Stimulated activated naive CD8-positive, alpha-beta T cell treated with anti-CD3 and anti-CD28 coated beads, Interleukin-15, amount 100 ng/mL, for 72 hours (primary cell): ENCODE data around the gene ADAP1.
"Not testable (repeated sequence)": the region's sequence is repeated elsewhere in the genome, so short reads cannot be mapped to it uniquely, and the experiment has no call there.

Source experiments
- ATAC-seq: fragments of 150-1000 bp; cut with Tn5 transposase; 2 replicates; pipeline ENCODE4 v1.10.0; 2021; ENCODE audit warnings: mild to moderate bottlenecking, moderate library complexity
- DNase-seq, 2 donors: peaks; one replicate each; pipeline ENCODE4 v3.0.0; 2021 to 2022
- H3K27ac Mint-ChIP-seq, 2 donors: one replicate each; pipeline ENCODE4 v1.8.0; 2022; ENCODE audit warnings: mild to moderate bottlenecking in 2 of 2, mixed read lengths in 2 of 2, moderate library complexity in 2 of 2
- H3K27me3 Mint-ChIP-seq: one replicate; pipeline ENCODE4 v1.8.0; 2022; ENCODE audit warnings: mixed read lengths
- H3K4me1 Mint-ChIP-seq: one replicate; pipeline ENCODE4 v1.8.0; 2022; ENCODE audit warnings: mild to moderate bottlenecking, mixed read lengths
- H3K4me3 Mint-ChIP-seq, 2 donors: one replicate each; pipeline ENCODE4 v1.8.0; 2022; ENCODE audit warnings: mild to moderate bottlenecking in 2 of 2, mixed read lengths in 2 of 2, moderate library complexity in 1 of 2
- H3K9me3 Mint-ChIP-seq, 2 donors: one replicate each; pipeline ENCODE4 v1.8.0; 2022; ENCODE audit warnings: mixed read lengths in 2 of 2

ADAP1 gene

DNA sequence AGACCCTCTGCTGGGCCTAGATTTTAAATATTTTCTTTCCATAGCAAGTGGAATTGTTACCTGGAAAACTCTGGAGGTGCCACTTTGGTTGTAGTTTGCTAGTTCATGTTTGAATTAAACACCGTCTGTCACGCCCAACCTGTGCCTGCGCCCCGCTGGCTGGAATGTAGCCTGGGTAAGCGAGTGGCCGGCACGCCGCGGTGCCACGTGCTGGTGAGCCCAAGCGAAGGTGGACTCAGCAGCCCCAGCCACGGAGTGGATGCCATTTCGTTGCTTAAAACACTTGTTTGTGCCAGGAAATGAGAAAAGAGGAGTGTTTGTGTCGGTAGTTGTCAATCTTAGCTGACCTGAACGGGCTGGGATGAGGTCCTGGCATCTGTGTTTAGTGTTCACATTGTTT is 75.4 kb downstream of the ADAP1 start:
- Mint-ChIP-seq H3K4me3 (no peak overlapping the region), H3K4me1 (peaks cover 37% of the 10 kb centered on the region), H3K27ac (no peak overlapping the region), H3K9me3 (no peaks in the 10 kb centered on the region), H3K27me3 (no peaks in the 10 kb centered on the region)
- DNase-seq (no peak), ATAC-seq (no peak)

- peaks cover 40% of the 10 kb centered on the region for H3K4me1 Mint-ChIP-seq
- no peak for ATAC-seq
Measured at GRCh38 chr7:877312-878232, 76.9 kb downstream of the ADAP1 start.

DNA sequence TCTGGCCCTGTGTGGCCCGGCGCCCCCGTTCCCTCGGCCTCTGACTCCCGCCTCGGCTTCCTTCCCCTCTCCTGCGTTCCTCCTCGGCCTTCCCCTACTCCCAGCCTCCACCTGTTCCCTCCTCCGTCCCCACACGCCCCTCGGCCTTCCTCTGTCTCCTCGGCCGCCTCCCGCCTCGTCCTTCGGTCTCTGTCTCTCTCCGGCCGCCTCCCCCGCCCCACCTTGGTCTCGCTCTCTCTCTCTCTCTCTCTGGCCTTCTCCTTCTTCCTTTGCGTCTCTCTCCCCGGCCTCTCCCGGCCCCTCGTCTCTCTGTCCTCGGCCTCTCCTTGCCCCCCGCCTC is 77.5 kb downstream of the ADAP1 start:
- H3K27ac Mint-ChIP-seq = peak overlapping the region; percentile 96 to 97
- peak; percentile 36 for ATAC-seq
- DNase-seq = no peak
- H3K9me3 Mint-ChIP-seq = no peaks in the 10 kb centered on the region
- H3K4me1 Mint-ChIP-seq = peaks cover 36% of the 10 kb centered on the region
- H3K4me3 Mint-ChIP-seq = peak overlapping the region; percentile 89 to 98
- no peaks in the 10 kb centered on the region for H3K27me3 Mint-ChIP-seq

More at GRCh38 chr7:877312-878232, 76.9 kb downstream of the ADAP1 start:
- H3K27ac Mint-ChIP-seq = peak overlapping the region; percentile 96 to 97
- H3K4me3 Mint-ChIP-seq = peak overlapping the region; percentile 89 to 98
- H3K27me3 Mint-ChIP-seq = no peaks in the 10 kb centered on the region
- no peak for DNase-seq
- H3K9me3 Mint-ChIP-seq = no peaks in the 10 kb centered on the region

GRCh38 chr7:876077-876971 is 78.2 kb downstream of the ADAP1 start, which contains the start of gene GET4:
GET4 (plus strand) TSS chr7:876554; CDS start chr7:876646, 92 bp downstream.
- Mint-ChIP-seq H3K4me3 (peak within 1 kb of the TSS; percentile 89 to 98), H3K4me1 (peaks cover 33% of the 10 kb centered on the region), H3K9me3 (no peaks in the 10 kb centered on the region), H3K27ac (peak within 1 kb of the TSS; percentile 96 to 97), H3K27me3 (no peaks in the 10 kb centered on the region)
- peak; percentile 87 for ATAC-seq
- DNase-seq = peak; percentile 98 to 99

DNA sequence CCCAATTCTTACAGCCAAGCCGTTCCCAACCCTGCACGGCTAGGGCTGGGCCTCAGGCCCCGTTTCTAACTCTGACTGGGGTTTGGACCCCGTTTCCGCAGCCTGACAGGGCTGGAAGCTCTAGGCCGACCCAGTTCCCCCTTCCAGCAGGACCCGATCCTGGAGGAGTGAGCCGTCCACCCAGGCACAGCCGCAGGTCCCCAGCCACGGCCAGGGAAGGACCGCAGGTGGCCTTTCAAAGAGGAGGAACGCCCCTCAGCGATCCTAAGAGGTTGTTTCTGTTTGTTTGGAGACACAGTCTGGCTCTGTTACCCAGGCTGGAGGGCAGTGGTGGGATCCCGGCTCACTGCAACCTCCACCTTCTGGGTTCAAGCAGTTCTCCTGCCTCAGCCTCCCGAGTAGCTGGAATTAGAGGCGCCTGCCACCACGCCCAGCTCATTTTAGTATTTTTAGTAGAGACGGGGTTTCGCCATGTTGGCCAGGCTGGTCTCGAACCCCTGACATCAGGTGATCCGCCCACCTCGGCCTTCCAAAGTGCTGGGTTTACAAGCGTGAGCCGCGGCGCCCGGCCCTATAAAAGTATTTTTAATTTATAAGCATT is 78.9 kb downstream of the ADAP1 start:
- DNase-seq (no peak), ATAC-seq (no peak)
- H3K4me1 Mint-ChIP-seq = peaks cover 33% of the 10 kb centered on the region
- H3K9me3 Mint-ChIP-seq = no peaks in the 10 kb centered on the region
- H3K27me3 Mint-ChIP-seq = no peaks in the 10 kb centered on the region
- peak overlapping the region in 1 of 2 donors; percentile 71 for H3K27ac Mint-ChIP-seq
- H3K4me3 Mint-ChIP-seq = peak overlapping the region; percentile 6 to 10

DNA sequence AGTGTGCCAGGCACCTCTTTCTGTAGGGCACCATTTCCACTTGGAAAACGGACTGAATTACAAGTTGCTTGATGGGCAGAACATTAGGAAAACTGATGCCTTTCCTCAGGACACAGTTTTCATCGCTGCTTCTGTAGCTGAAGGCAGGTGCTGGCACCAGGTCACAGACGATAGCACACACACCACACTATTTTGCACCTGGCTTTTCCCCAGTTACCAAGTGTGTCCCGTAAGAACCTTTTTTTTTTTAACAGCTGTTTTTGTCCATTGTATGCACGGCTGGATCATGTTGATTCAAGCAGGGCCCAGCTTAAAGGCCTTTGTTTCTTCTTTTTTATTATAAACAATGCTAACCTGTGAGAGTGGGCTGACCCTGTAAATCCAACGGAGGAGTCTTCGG is 79.4 kb downstream of the ADAP1 start:
- H3K4me1 Mint-ChIP-seq = peaks cover 33% of the 10 kb centered on the region
- no peak overlapping the region for H3K27ac Mint-ChIP-seq
- no peaks in the 10 kb centered on the region for H3K27me3 Mint-ChIP-seq
- no peak for ATAC-seq
- DNase-seq = no peak
- no peaks in the 10 kb centered on the region for H3K9me3 Mint-ChIP-seq
- H3K4me3 Mint-ChIP-seq = no peak overlapping the region

- H3K4me1 Mint-ChIP-seq = peaks cover 32% of the 10 kb centered on the region
- H3K27ac Mint-ChIP-seq = no peak overlapping the region
- H3K27me3 Mint-ChIP-seq = no peaks in the 10 kb centered on the region
- ATAC-seq (no peak), DNase-seq (no peak)
- H3K4me3 Mint-ChIP-seq = no peak overlapping the region
- no peaks in the 10 kb centered on the region for H3K9me3 Mint-ChIP-seq
Measured at GRCh38 chr7:874031-874749, 80.3 kb downstream of the ADAP1 start.

GRCh38 chr7:873367-874002 is 81.0 kb downstream of the ADAP1 start:
- Mint-ChIP-seq H3K27ac (no peak overlapping the region), H3K4me3 (no peak overlapping the region), H3K9me3 (no peaks in the 10 kb centered on the region), H3K27me3 (no peaks in the 10 kb centered on the region), H3K4me1 (peaks cover 28% of the 10 kb centered on the region)
- peak; percentile 64 to 74 for DNase-seq
- ATAC-seq = peak; percentile 28

DNA sequence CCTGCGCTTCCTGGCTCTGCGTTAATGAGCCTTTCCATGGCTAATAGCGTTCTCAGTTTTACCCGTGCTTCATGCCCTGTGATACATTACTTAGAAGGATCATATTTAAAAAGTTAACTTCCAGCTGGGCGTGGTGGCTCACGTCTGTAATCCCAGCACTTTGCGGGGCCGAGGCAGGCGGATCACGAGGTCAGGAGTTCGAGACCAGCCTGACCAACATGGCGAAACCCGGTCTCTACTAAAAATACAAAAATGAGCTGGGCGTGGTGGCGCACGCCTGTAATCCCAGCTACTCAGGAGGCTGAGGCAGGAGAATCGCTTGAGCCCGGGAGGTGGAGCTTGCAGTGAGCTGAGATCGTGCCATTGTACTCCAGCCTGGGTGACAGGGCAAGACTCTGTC is 81.8 kb downstream of the ADAP1 start:
- not testable (repeated sequence) for H3K9me3 Mint-ChIP-seq, H3K27me3 Mint-ChIP-seq, ATAC-seq, DNase-seq, H3K4me3 Mint-ChIP-seq
- peak overlapping the region in 1 of 2 donors; percentile 16 for H3K27ac Mint-ChIP-seq
- H3K4me1 Mint-ChIP-seq = peaks cover 25% of the 10 kb centered on the region

DNA sequence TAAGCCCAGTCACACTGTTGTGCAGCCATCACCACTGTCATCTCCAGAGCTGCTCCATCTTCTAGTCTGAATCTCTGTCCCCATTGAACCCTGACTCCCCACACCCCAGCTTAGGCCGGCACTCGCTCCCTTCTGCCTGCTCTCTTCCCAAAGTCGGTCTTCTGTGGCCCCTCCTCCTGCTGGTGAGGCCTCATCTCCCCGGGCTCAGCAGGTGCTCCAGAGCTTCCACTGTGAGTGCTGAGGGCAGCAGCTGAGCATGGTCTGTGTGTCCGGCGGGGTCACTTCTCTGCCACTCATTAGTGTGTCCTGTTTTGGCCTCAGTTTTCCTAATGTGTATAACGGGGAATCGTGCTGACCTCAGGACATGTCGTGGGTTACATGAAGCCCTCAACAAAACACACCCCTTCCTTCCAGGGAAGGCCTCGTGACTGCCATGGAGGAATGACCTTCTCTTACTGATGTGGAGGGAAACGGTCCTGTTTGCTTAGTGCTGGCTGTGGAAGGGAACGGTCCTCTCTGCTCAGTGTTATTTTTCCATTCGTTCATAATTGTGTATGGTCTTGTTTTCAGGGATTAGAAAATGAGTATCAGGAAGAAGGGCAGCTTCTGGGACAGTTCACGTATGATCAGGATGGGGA is 82.5 kb downstream of the ADAP1 start:
- no peak overlapping the region for H3K27ac Mint-ChIP-seq
- H3K4me3 Mint-ChIP-seq = no peak overlapping the region

GRCh38 chr7:869348-869747 is 85.1 kb downstream of the ADAP1 start:
- Mint-ChIP-seq H3K4me3 (no peak overlapping the region), H3K4me1 (peaks cover 25% of the 10 kb centered on the region), H3K27me3 (no peaks in the 10 kb centered on the region), H3K27ac (peak overlapping the region; percentile 54 to 78), H3K9me3 (no peaks in the 10 kb centered on the region)
- ATAC-seq = no peak
- no peak for DNase-seq

More for the DNA sequence above, 82.5 kb downstream of the ADAP1 start:
- ATAC-seq (no peak), DNase-seq (no peak)
- H3K4me1 Mint-ChIP-seq = peaks cover 25% of the 10 kb centered on the region
- no peaks in the 10 kb centered on the region for H3K9me3 Mint-ChIP-seq
- H3K27me3 Mint-ChIP-seq = no peaks in the 10 kb centered on the region

DNA sequence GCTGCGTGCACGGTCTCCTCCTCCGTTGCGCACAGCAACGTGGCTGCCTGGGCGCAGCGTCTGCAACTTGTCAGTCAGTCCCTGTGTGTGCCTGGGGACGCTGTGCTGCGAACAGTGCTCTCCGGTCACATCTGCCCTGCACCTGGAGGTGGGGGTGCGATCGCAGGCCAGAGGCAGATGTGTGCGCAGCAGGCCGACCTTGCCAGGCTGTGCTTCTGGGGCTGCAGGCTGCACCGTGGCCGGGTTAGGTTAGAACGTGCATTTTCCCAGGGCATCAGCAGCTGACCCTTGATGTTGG is 86.3 kb downstream of the ADAP1 start:
- no peak for DNase-seq
- H3K27ac Mint-ChIP-seq = no peak overlapping the region
- H3K9me3 Mint-ChIP-seq = no peaks in the 10 kb centered on the region
- H3K27me3 Mint-ChIP-seq = no peaks in the 10 kb centered on the region
- ATAC-seq = no peak
- H3K4me3 Mint-ChIP-seq = no peak overlapping the region
- H3K4me1 Mint-ChIP-seq = peaks cover 15% of the 10 kb centered on the region

- DNase-seq (no peak), ATAC-seq (no peak)
- Mint-ChIP-seq H3K4me3 (no peak overlapping the region), H3K9me3 (no peaks in the 10 kb centered on the region), H3K27me3 (no peaks in the 10 kb centered on the region), H3K27ac (no peak overlapping the region), H3K4me1 (peaks cover 13% of the 10 kb centered on the region)
Measured at GRCh38 chr7:867406-868188, 86.9 kb downstream of the ADAP1 start.

- Mint-ChIP-seq H3K27ac (peak overlapping the region in 1 of 2 donors; percentile 40), H3K9me3 (no peaks in the 10 kb centered on the region), H3K27me3 (no peaks in the 10 kb centered on the region), H3K4me3 (no peak overlapping the region), H3K4me1 (peaks cover 13% of the 10 kb centered on the region)
- DNase-seq (no peak), ATAC-seq (no peak)
Measured at GRCh38 chr7:867001-867405, 87.5 kb downstream of the ADAP1 start.
